ENCODE data around the gene ULK1. TPM values are rescaled to one million over a fixed set of nuclear protein-coding genes. Genes with fewer than 3 reads are reported as not detected.

Gene ULK1
- polyA plus RNA-seq, 1 donor from 2014 or later, result 19.0 TPM

GRCh38 chr12:131915000-131915689 lies 20.7 kb downstream of the ULK1 start:
- Histone ChIP-seq H3K9ac (ENCODE audit: low read length) (no peak overlapping the region), H3K36me3 (ENCODE audit: insufficient read depth, low read length) (no peaks in the 10 kb centered on the region), H3K79me2 (replicated peaks; ENCODE audit: insufficient read depth, low read length) (no peaks in the 10 kb centered on the region), H4K20me1 (ENCODE audit: insufficient read depth) (no peaks in the 10 kb centered on the region), H3K27me3 (ENCODE audit: insufficient read depth, low read depth, low read length) (no peaks in the 10 kb centered on the region), H3F3A (ENCODE audit: insufficient read depth, low read length, poor library complexity, severe bottlenecking) (no peaks in the 10 kb centered on the region), H3K9me2 (ENCODE audit: insufficient read depth, low read length) (no peaks in the 10 kb centered on the region), H3K27ac (ENCODE audit: low read length) (no peak overlapping the region), H3K4me3 (ENCODE audit: low read length) (no peak overlapping the region), H3K4me2 (ENCODE audit: low read length) (no peak overlapping the region), H2AFZ (ENCODE audit: low read depth, low read length) (no peak overlapping the region), H3K9me3 (ENCODE audit: low read length) (no peaks in the 10 kb centered on the region)
- TF ChIP-seq, protein P1, sequence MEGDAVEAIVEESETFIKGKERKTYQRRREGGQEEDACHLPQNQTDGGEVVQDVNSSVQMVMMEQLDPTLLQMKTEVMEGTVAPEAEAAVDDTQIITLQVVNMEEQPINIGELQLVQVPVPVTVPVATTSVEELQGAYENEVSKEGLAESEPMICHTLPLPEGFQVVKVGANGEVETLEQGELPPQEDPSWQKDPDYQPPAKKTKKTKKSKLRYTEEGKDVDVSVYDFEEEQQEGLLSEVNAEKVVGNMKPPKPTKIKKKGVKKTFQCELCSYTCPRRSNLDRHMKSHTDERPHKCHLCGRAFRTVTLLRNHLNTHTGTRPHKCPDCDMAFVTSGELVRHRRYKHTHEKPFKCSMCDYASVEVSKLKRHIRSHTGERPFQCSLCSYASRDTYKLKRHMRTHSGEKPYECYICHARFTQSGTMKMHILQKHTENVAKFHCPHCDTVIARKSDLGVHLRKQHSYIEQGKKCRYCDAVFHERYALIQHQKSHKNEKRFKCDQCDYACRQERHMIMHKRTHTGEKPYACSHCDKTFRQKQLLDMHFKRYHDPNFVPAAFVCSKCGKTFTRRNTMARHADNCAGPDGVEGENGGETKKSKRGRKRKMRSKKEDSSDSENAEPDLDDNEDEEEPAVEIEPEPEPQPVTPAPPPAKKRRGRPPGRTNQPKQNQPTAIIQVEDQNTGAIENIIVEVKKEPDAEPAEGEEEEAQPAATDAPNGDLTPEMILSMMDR (IDR thresholded peaks at IDR 0.05; ENCODE audit: poor library complexity, severe bottlenecking), result no peak
- no peak for TF ChIP-seq EP300 (conservative IDR thresholded peaks at IDR 0.05; ENCODE audit: poor library complexity, severe bottlenecking)
- no peak for TF ChIP-seq TAF1 (IDR thresholded peaks at IDR 0.05; ENCODE audit: low read depth)
- TF ChIP-seq POLR2AphosphoS5 (IDR thresholded peaks at IDR 0.05), result no peak
- TF ChIP-seq, protein P2, sequence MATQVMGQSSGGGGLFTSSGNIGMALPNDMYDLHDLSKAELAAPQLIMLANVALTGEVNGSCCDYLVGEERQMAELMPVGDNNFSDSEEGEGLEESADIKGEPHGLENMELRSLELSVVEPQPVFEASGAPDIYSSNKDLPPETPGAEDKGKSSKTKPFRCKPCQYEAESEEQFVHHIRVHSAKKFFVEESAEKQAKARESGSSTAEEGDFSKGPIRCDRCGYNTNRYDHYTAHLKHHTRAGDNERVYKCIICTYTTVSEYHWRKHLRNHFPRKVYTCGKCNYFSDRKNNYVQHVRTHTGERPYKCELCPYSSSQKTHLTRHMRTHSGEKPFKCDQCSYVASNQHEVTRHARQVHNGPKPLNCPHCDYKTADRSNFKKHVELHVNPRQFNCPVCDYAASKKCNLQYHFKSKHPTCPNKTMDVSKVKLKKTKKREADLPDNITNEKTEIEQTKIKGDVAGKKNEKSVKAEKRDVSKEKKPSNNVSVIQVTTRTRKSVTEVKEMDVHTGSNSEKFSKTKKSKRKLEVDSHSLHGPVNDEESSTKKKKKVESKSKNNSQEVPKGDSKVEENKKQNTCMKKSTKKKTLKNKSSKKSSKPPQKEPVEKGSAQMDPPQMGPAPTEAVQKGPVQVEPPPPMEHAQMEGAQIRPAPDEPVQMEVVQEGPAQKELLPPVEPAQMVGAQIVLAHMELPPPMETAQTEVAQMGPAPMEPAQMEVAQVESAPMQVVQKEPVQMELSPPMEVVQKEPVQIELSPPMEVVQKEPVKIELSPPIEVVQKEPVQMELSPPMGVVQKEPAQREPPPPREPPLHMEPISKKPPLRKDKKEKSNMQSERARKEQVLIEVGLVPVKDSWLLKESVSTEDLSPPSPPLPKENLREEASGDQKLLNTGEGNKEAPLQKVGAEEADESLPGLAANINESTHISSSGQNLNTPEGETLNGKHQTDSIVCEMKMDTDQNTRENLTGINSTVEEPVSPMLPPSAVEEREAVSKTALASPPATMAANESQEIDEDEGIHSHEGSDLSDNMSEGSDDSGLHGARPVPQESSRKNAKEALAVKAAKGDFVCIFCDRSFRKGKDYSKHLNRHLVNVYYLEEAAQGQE (IDR thresholded peaks at IDR 0.05; ENCODE audit: borderline replicate concordance), result no peak
- no peak for TF ChIP-seq SMC3 (conservative IDR thresholded peaks at IDR 0.05; ENCODE audit: poor library complexity)
- TF ChIP-seq RAD21 (conservative IDR thresholded peaks at IDR 0.05), result no peak
- no peak for TF ChIP-seq MXI1 (conservative IDR thresholded peaks at IDR 0.05; ENCODE audit: poor library complexity, severe bottlenecking)

DNA sequence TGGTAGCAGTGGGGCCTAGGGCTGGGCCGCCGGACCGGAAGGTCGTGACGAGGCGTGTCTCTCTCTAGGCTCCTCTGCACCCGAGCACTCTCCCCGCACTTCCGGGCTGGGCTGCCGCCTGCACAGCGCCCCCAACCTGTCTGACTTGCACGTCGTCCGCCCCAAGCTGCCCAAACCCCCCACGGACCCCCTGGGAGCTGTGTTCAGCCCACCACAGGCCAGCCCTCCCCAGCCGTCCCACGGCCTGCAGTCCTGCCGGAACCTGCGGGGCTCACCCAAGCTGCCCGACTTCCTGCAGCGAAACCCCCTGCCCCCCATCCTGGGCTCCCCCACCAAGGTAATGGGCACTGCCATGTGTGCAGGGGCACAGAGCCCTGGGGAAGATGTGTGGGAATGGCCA lies 21.4 kb downstream of the ULK1 start:
- Histone ChIP-seq H3K9me2 (ENCODE audit: insufficient read depth, low read length) (no peaks in the 10 kb centered on the region), H3K27ac (ENCODE audit: low read length) (no peak overlapping the region), H3K79me2 (replicated peaks; ENCODE audit: insufficient read depth, low read length) (no peaks in the 10 kb centered on the region), H3K4me2 (ENCODE audit: low read length) (no peak overlapping the region), H3K9me3 (ENCODE audit: low read length) (no peaks in the 10 kb centered on the region), H3K27me3 (ENCODE audit: insufficient read depth, low read depth, low read length) (no peaks in the 10 kb centered on the region), H2AFZ (ENCODE audit: low read depth, low read length) (no peak overlapping the region), H3K36me3 (ENCODE audit: insufficient read depth, low read length) (no peaks in the 10 kb centered on the region), H3K4me3 (ENCODE audit: low read length) (no peak overlapping the region), H4K20me1 (ENCODE audit: insufficient read depth) (no peaks in the 10 kb centered on the region), H3K9ac (ENCODE audit: low read length) (no peak overlapping the region), H3F3A (ENCODE audit: insufficient read depth, low read length, poor library complexity, severe bottlenecking) (no peaks in the 10 kb centered on the region)
- TF ChIP-seq POLR2AphosphoS5 (IDR thresholded peaks at IDR 0.05), result no peak
- TF ChIP-seq RAD21 (conservative IDR thresholded peaks at IDR 0.05), result no peak
- no peak for TF ChIP-seq MXI1 (conservative IDR thresholded peaks at IDR 0.05; ENCODE audit: poor library complexity, severe bottlenecking)
- TF ChIP-seq EZH2 (IDR thresholded peaks at IDR 0.05; ENCODE audit: borderline replicate concordance, insufficient read depth, low read length, poor library complexity, severe bottlenecking), result no peak
- TF ChIP-seq EP300 (conservative IDR thresholded peaks at IDR 0.05; ENCODE audit: poor library complexity, severe bottlenecking), result no peak
- TF ChIP-seq, protein P2 (IDR thresholded peaks at IDR 0.05; ENCODE audit: borderline replicate concordance), result no peak
- TF ChIP-seq, protein P1 (IDR thresholded peaks at IDR 0.05; ENCODE audit: poor library complexity, severe bottlenecking), result no peak
- no peak for TF ChIP-seq SMC3 (conservative IDR thresholded peaks at IDR 0.05; ENCODE audit: poor library complexity)
- no peak for TF ChIP-seq TAF1 (IDR thresholded peaks at IDR 0.05; ENCODE audit: low read depth)
